Tibial nerve (tissue), 4 donors: ENCODE data around the gene LINC01488. TPM values are rescaled to one million over a fixed set of nuclear protein-coding genes. Genes with fewer than 3 reads are reported as not detected.

ENCODE experiments used
- DNase-seq, 2 donors: peaks; one replicate each; pipeline ENCODE4 v3.0.0-alpha.2; 2019; ENCODE audit warnings: low spot score in 2 of 2
- H3K27ac ChIP-seq, 4 donors: fragments of 200-600 bp; sonication (generic) in 3 of 4; one replicate each; pipeline ENCODE4 v1.5.1; 2017 to 2019; ENCODE audit warnings: mild to moderate bottlenecking in 1 of 4
- H3K27me3 ChIP-seq, 2 donors: fragments of 200-600 bp; sonication (generic) in 1 of 2; one replicate each; pipeline versions ENCODE4 v1.5.1 to v1.6.0; 2017 to 2019
- H3K36me3 ChIP-seq, 3 donors: fragments of 200-600 bp; sonication (generic); one replicate each; pipeline ENCODE4 v1.5.1; 2018 to 2019
- H3K4me1 ChIP-seq, 4 donors: fragments of 200-600 bp; sonication (generic) in 3 of 4; one replicate each; pipeline ENCODE4 v1.5.1; 2017 to 2019
- H3K4me3 ChIP-seq, 4 donors: fragments of 200-600 bp; sonication (generic) in 3 of 4; one replicate each; pipeline ENCODE4 v1.5.1; 2017 to 2019; ENCODE audit warnings: mild to moderate bottlenecking in 1 of 4, moderate library complexity in 1 of 4
- H3K9me3 ChIP-seq, 4 donors: fragments of 200-600 bp; sonication (generic) in 3 of 4; one replicate each; pipeline ENCODE4 v1.5.1; 2017 to 2019
- EP300 ChIP-seq, 2 donors: sonication (generic); formaldehyde crosslinking; IDR thresholded peaks; one replicate each; pipeline ENCODE4 v1.6.1; 2017; ENCODE audit warnings: antibody characterized with exemption in 2 of 2, mild to moderate bottlenecking in 1 of 2
- POLR2A ChIP-seq, 2 donors: fragments of 450-650 bp; IDR thresholded peaks; one replicate each; pipeline ENCODE4 v1.6.1; 2017; ENCODE audit warnings: antibody characterized with exemption in 2 of 2, mild to moderate bottlenecking in 2 of 2, moderate library complexity in 2 of 2
- WGBS, 2 donors: methylation state at CpG; one replicate each; pipeline ENCODE4 v1.1.5; 2018; 5-methylcytosine and 5-hydroxymethylcytosine counted together
- total RNA-seq, 4 donors: library from RNA; depleted of rRNA; stranded (reverse); fragments of >200 nt; gene quantifications; one replicate each; pipeline ENCODE4 v1.1.0, GENCODE V29; 2016
- TF ChIP-seq, protein P1 (sequence below), 5 experiments: fragments of 200-600 bp in 3 of 5; fragments of 450-650 bp in 2 of 5; sonication (generic) in 3 of 5; IDR thresholded peaks; one replicate each; pipeline ENCODE4 v1.5.1; 2016 to 2019; ENCODE audit warnings: antibody characterized with exemption in 5 of 5, mild to moderate bottlenecking in 3 of 5, moderate library complexity in 2 of 5

Gene LINC01488
- total RNA-seq, 4 donors from 2014 or later: not detected

DNA sequence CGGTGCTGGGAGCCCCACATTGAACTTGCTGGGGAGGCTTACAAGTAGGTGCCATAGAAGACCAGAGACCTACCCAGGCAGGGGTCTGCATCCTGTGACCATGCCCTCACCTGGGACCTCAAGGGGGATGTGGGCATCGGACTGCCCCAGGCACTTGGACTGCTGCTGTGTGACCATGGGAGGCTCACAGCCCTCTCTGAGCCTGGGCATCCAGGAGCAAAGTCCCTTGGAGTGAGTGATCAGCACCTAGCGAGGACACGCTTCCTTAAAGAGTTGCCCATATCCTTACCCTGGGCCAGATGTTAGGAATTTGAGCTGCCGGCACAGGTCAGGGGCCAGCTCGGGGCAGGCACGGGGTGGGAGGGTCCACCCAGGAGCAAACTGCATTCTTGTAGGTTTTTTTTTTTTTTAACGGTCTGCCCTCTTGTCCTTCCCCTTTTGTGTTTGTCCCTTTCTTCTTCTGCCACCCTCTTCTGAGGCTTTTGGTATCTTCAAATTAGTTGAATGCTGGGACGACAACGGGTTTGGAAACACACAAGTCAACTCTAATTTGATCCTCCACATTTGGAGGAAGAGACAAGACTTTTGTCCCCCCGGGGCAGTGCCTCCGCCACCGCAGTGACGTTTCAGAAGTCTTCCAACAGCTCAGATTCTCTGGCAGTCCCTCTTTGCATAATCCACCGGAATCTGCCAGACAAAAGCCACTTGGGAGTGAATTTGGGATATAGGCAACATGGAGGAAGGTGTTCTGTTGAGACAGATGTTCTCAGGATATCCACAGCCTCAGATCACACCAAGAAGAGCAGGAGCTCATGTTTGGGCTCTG lies 46.1 kb upstream of the LINC01488 start:
- no peak overlapping the region for H3K4me3 ChIP-seq
- no peak for TF ChIP-seq EP300 (IDR thresholded peaks at IDR 0.05)
- TF ChIP-seq, protein P1, sequence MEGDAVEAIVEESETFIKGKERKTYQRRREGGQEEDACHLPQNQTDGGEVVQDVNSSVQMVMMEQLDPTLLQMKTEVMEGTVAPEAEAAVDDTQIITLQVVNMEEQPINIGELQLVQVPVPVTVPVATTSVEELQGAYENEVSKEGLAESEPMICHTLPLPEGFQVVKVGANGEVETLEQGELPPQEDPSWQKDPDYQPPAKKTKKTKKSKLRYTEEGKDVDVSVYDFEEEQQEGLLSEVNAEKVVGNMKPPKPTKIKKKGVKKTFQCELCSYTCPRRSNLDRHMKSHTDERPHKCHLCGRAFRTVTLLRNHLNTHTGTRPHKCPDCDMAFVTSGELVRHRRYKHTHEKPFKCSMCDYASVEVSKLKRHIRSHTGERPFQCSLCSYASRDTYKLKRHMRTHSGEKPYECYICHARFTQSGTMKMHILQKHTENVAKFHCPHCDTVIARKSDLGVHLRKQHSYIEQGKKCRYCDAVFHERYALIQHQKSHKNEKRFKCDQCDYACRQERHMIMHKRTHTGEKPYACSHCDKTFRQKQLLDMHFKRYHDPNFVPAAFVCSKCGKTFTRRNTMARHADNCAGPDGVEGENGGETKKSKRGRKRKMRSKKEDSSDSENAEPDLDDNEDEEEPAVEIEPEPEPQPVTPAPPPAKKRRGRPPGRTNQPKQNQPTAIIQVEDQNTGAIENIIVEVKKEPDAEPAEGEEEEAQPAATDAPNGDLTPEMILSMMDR (IDR thresholded peaks at IDR 0.05): no peak
- no peak for TF ChIP-seq POLR2A (IDR thresholded peaks at IDR 0.05)

DNA sequence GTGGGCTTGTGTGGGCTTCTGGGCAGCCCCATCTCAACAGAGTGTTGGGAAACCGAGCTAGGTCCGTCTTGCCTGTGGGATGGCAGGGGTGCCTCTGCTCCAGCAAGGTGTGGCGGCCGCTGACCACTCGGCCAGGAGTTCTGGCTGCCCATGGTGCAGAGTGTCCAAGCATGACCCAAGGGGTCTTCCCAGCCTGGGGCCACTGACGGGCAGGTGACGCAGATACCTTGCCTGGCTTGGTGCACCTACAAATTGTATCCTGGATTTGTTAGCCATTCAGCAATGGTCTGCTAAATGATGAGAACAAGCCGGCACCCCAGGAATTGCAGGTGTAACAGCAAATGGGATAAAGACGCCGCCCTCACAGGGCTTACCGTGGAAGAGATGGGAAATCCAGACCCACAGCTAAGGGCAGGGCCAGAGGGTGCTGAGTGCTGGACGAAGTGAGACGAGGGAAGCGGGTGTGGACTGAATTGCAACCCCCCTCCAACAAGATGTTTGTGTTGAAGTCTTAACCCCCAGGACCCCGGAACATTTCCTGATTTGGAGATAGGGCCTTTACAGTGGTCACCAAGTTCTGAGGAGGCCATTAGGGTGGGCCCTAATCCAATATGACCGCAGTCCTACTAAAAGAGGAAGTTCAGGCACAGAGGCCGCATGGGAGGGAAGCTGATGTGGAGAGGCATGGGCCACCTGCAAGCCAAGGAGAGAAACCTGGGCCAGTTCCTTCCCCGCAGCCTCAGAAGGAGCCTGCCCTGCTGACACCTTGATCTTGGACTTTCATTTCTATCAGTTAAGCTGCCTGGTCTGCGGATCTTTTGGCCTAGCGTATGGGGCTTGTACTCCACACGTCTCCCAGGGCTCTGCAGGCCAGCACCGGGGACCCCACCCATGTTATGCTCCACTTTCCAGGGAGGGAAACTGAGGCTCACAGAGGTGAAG lies 45.2 kb upstream of the LINC01488 start:
- TF ChIP-seq POLR2A (IDR thresholded peaks at IDR 0.05) (no peak), EP300 (IDR thresholded peaks at IDR 0.05) (no peak)
- TF ChIP-seq, protein P1 (IDR thresholded peaks at IDR 0.05): no peak
- no peak for DNase-seq
- peaks cover 0 to 9% (median 0%) of the 10 kb centered on the region in 4 donors for H3K4me1 ChIP-seq

More for the DNA sequence above, 46.1 kb upstream of the LINC01488 start:
- WGBS, 2 donors: 40 to 54% methylated on average over 15 of the region's 15 CpGs
- H3K27me3 ChIP-seq: no peaks in the 10 kb centered on the region
- H3K27ac ChIP-seq: no peak overlapping the region
- peaks cover 0 to 9% (median 0%) of the 10 kb centered on the region in 4 donors for H3K4me1 ChIP-seq
- H3K9me3 ChIP-seq: no peaks in the 10 kb centered on the region
- no peaks in the 10 kb centered on the region for H3K36me3 ChIP-seq
- DNase-seq: no peak

DNA sequence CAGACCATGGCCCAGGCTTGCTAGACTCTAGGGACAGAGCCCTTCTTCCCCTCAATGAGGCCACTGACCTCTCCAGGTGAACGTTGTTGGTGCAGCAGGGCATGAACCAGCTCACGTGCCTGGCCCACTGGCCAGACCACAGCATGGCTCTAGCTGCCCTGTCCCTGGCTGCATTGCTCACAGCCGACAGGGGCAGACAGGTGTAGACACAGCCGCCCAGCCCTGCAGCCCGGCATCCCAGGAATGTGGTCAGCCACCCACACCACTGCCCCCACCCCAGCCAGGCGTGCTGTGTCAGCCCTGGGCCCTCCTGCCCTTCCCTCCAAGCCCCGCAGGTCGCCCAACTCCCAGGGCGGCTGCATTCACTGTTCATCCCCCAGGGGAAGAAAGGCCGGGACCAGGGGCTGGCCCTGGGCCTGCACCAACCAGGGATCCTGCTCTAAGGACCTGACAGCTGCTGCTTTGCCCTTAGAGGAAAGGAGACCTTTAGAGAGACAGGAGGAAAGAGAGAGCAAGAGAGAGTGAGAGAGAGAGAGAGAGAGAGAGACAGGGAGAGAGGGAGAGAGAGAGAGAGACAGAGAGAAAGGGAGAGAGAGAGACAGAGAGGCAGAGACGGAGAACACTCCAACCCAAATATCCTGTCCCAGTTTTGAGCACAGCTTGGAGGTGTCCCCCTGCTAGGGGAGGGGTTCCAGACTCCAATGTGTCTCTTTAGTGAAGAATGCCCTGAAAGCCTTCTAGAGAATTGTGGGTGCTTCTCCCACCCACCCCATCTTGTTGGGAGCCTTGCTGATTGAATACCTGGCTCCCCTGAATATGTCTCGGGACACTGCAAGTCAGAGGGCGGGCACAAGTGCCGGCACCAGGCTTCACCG lies 44.2 kb upstream of the LINC01488 start:
- WGBS, 2 donors: 60 to 64% methylated on average over 10 to 12 of the region's 15 CpGs
- Histone ChIP-seq H3K9me3 (no peaks in the 10 kb centered on the region), H3K27me3 (no peaks in the 10 kb centered on the region), H3K4me3 (no peak overlapping the region), H3K4me1 (peaks cover 0 to 12% (median 2%) of the 10 kb centered on the region in 4 donors), H3K27ac (no peak overlapping the region), H3K36me3 (no peaks in the 10 kb centered on the region)
- no peak for DNase-seq
- no peak for TF ChIP-seq EP300 (IDR thresholded peaks at IDR 0.05)
- TF ChIP-seq, protein P1 (IDR thresholded peaks at IDR 0.05): no peak
- TF ChIP-seq POLR2A (IDR thresholded peaks at IDR 0.05): no peak

More for the DNA sequence above, 45.2 kb upstream of the LINC01488 start:
- Histone ChIP-seq H3K4me3 (no peak overlapping the region), H3K9me3 (no peaks in the 10 kb centered on the region), H3K27ac (no peak overlapping the region), H3K27me3 (no peaks in the 10 kb centered on the region), H3K36me3 (no peaks in the 10 kb centered on the region)
- 89 to 91% methylated on average over 20 to 22 of the region's 22 CpGs for WGBS, 2 donors

DNA sequence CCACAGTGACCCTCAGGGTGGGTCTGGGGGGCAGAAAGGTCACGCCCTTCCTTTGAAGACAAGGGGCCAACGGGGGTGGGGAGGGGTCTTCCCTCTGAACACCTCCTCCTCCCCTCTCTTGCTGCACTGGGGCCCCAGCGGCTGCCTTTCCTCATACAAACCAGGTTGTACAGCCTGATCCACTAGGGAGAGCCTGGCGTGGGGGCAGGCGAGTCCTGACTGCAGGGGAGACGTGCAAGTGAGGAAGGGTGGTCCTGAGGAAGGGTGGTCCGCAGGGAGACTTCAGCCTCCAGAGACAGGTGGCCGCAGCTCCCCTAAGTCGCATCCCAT lies 43.6 kb upstream of the LINC01488 start:
- Histone ChIP-seq H3K27me3 (no peaks in the 10 kb centered on the region), H3K4me3 (no peak overlapping the region), H3K4me1 (peaks cover 0 to 18% (median 8%) of the 10 kb centered on the region in 4 donors), H3K27ac (no peak overlapping the region), H3K9me3 (no peaks in the 10 kb centered on the region), H3K36me3 (no peaks in the 10 kb centered on the region)
- TF ChIP-seq, protein P1 (IDR thresholded peaks at IDR 0.05): no peak
- no peak for DNase-seq
- 85 to 93% methylated on average over 5 to 8 of the region's 9 CpGs for WGBS, 2 donors
